Right lobe of liver (tissue), 6 donors: Measurements from ENCODE around the gene CYP2A6. TPM values are rescaled to one million over a fixed set of nuclear protein-coding genes. Genes with fewer than 3 reads are reported as not detected.

Experiments used
- ATAC-seq, 4 donors: fragments of 200-7000 bp; cut with Tn5 transposase; one replicate each; pipeline ENCODE4 v1.9.1; 2020; ENCODE audit warnings: mild to moderate bottlenecking in 4 of 4, moderate library complexity in 4 of 4
- DNase-seq, 3 donors: peaks; one replicate each; pipeline ENCODE4 v3.0.0-alpha.2; 2020
- H3K27ac ChIP-seq, 3 donors: fragments of 200-600 bp; one replicate each; pipeline ENCODE4 v1.8.0; 2022
- H3K27me3 ChIP-seq, 2 donors: fragments of 200-600 bp; one replicate each; pipeline ENCODE4 v1.8.0; 2022
- H3K36me3 ChIP-seq, 4 donors: fragments of 200-600 bp; sonication (generic) in 1 of 4; one replicate each; pipeline versions ENCODE4 v1.5.1 to v1.8.0; 2017 to 2022; ENCODE audit warnings: control low read depth in 1 of 4
- H3K4me1 ChIP-seq, 4 donors: fragments of 200-600 bp; sonication (generic) in 1 of 4; one replicate each; pipeline versions ENCODE4 v1.5.1 to v1.8.0; 2017 to 2022; ENCODE audit warnings: control low read depth in 1 of 4
- H3K4me3 ChIP-seq, 3 donors: fragments of 200-600 bp; one replicate each; pipeline ENCODE4 v1.8.0; 2022
- H3K9me3 ChIP-seq, 4 donors: fragments of 200-600 bp; sonication (generic) in 1 of 4; one replicate each; pipeline versions ENCODE4 v1.5.1 to v1.8.0; 2017 to 2022; ENCODE audit warnings: control low read depth in 1 of 4
- POLR2A ChIP-seq: fragments of 450-650 bp; IDR thresholded peaks from one replicate; pipeline ENCODE4 v1.6.1; 2017; ENCODE audit warnings: antibody characterized with exemption, mild to moderate bottlenecking
- WGBS: methylation state at CpG from one replicate; pipeline ENCODE4 v1.1.6; 2018; ENCODE audit warnings: low coverage, low lambda C conversion rate; ENCODE audit not compliant: insufficient coverage; ENCODE audit errors: missing lambda C conversion rate; 5-methylcytosine and 5-hydroxymethylcytosine counted together
- intact Hi-C, 2 donors: fragments of 100-400 bp; cut with DNase I; formaldehyde crosslinking; loops; one replicate each; pipeline versions ENCODE4 v1.11.2 to v1.14.1; 2022
- total RNA-seq, 6 experiments: library from RNA; depleted of rRNA in 2 of 6; stranded (reverse); fragments of >200 nt in 2 of 6; fragmentation: NEBNext Ultra II Directional in 3 of 6; extraction: Animal tissue kit (Norgen Biotek cat#: 25700) in 3 of 6; gene quantifications; one replicate each; pipeline versions ENCODE4 v1.1.0 to v1.2.4, GENCODE V29; 2016 to 2023
- TF ChIP-seq, protein P1 (sequence below), 4 donors: fragments of 200-600 bp in 3 of 4; fragments of 450-650 bp in 1 of 4; IDR thresholded peaks; one replicate each; pipeline versions ENCODE4 v1.5.1 to v1.8.0; 2016 to 2022; ENCODE audit warnings: antibody characterized with exemption in 4 of 4, mild to moderate bottlenecking in 2 of 4
- donor health status: DM: no; HTN: yes; CAD: no.
- donor health status: DM: no; HTN: no; CAD: no.
- donor health status: DM: no; HTN: no; CAD: no.
- donor health status: DM: no; HTN: yes; CAD: no.
- donor health status: DM: no; HTN: yes; CAD: no.

CYP2A6 gene
- total RNA-seq, 6 experiments from 2014 or later, result 73.6 to 3,618 (median 1,239) TPM

DNA sequence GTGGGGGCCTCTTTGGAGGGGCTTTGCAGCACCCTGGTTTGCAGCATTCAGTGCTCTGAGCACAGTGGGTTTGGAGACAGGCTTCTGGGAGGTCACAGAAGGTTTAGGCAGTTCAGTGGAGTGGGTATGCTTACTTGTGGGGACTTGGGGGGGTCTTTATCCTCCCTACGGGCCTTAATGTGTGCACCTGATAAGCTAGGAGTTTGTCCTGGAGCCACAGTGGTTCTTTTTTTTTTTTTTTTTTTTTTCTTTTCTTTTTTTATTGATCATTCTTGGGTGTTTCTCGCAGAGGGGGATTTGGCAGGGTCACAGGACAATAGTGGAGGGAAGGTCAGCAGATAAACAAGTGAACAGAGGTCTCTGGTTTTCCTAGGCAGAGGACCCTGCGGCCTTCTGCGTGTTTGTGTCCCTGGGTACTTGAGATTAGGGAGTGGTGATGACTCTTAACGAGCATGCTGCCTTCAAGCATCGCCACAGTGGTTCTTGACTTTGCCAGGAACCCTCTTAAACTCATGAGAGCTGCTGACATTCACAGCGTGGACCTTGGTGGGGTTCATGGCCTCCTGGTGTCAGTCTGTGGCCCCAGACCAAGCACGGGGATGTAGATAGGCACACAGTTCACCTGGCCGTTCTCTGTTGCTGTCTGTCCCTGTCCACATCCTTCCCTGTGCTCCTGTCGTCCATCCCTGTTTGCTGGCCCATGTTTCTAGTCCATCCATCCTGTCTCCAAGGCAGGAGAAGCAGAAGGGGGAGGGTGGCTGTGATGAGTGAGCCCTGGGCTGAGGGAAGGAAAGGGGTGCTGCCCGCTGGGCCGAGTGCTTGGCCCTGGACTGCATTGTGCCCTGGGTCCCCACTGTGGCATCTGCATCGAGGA lies 48.6 kb downstream of the CYP2A6 start:
- H3K27me3 ChIP-seq, result no peaks in the 10 kb centered on the region
- 47% methylated on average over 3 of the region's 13 CpGs for WGBS
- DNase-seq (peak in 1 of 3 donors; percentile 52), ATAC-seq (no peak)
- intact Hi-C loops, result loop anchor here in 1 of 2 donors (10.0 kb wide), 1 partner anchor 137 kb away; no protein-coding TSS in a partner anchor
- TF ChIP-seq, protein P1, sequence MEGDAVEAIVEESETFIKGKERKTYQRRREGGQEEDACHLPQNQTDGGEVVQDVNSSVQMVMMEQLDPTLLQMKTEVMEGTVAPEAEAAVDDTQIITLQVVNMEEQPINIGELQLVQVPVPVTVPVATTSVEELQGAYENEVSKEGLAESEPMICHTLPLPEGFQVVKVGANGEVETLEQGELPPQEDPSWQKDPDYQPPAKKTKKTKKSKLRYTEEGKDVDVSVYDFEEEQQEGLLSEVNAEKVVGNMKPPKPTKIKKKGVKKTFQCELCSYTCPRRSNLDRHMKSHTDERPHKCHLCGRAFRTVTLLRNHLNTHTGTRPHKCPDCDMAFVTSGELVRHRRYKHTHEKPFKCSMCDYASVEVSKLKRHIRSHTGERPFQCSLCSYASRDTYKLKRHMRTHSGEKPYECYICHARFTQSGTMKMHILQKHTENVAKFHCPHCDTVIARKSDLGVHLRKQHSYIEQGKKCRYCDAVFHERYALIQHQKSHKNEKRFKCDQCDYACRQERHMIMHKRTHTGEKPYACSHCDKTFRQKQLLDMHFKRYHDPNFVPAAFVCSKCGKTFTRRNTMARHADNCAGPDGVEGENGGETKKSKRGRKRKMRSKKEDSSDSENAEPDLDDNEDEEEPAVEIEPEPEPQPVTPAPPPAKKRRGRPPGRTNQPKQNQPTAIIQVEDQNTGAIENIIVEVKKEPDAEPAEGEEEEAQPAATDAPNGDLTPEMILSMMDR (IDR thresholded peaks at IDR 0.05), result no peak
- TF ChIP-seq POLR2A, result no peak
- peak overlapping the region in 2 of 3 donors; percentile 35 to 71 for H3K27ac ChIP-seq
- H3K36me3 ChIP-seq, result peaks cover 0 to 7% (median 0%) of the 10 kb centered on the region in 4 donors
- no peak overlapping the region for H3K4me3 ChIP-seq
- H3K9me3 ChIP-seq, result no peaks in the 10 kb centered on the region
- peaks cover 0 to 62% (median 26%) of the 10 kb centered on the region in 4 donors for H3K4me1 ChIP-seq

DNA sequence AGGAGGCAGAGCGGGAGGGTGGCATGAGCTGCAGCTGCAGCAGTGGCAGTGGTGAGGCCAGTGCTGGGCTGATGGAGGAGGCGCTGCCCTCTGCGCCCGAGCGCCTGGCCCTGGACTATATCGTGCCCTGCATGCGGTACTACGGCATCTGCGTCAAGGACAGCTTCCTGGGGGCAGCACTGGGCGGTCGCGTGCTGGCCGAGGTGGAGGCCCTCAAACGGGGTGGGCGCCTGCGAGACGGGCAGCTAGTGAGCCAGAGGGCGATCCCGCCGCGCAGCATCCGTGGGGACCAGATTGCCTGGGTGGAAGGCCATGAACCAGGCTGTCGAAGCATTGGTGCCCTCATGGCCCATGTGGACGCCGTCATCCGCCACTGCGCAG lies 49.3 kb downstream of the CYP2A6 start:
- DNase-seq (peak in 1 of 3 donors; percentile 62), ATAC-seq (no peak)
- peaks cover 0 to 7% (median 0%) of the 10 kb centered on the region in 4 donors for H3K36me3 ChIP-seq
- peaks cover 0 to 59% (median 26%) of the 10 kb centered on the region in 4 donors for H3K4me1 ChIP-seq
- H3K27me3 ChIP-seq, result no peaks in the 10 kb centered on the region
- H3K9me3 ChIP-seq, result no peaks in the 10 kb centered on the region
- TF ChIP-seq POLR2A, result no peak
- TF ChIP-seq, protein P1 (IDR thresholded peaks at IDR 0.05), result no peak
- no CpG with 5 or more reads among the region's 27 CpGs for WGBS
- no peak overlapping the region for H3K27ac ChIP-seq
- peak overlapping the region in 2 of 3 donors; percentile 83 to 93 for H3K4me3 ChIP-seq
- intact Hi-C loops, result loop anchor here in 1 of 2 donors (10.0 kb wide), 1 partner anchor 136 kb away; no protein-coding TSS in a partner anchor

DNA sequence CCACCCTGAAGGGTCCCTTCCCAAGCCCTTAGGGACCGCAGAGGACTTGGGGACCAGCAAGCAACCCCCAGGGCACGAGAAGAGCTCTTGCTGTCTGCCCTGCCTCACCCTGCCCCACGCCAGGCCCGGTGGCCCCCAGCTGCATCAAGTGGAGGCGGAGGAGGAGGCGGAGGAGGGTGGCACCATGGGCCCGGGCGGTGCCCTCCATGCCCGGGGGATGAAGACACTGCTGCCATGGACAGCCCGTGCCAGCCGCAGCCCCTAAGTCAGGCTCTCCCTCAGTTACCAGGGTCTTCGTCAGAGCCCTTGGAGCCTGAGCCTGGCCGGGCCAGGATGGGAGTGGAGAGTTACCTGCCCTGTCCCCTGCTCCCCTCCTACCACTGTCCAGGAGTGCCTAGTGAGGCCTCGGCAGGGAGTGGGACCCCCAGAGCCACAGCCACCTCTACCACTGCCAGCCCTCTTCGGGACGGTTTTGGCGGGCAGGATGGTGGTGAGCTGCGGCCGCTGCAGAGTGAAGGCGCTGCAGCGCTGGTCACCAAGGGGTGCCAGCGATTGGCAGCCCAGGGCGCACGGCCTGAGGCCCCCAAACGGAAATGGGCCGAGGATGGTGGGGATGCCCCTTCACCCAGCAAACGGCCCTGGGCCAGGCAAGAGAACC lies 49.8 kb downstream of the CYP2A6 start:
- intact Hi-C loops, result loop anchor here in 1 of 2 donors (10.0 kb wide), 1 partner anchor 136 kb away; no protein-coding TSS in a partner anchor
- no peak for TF ChIP-seq POLR2A
- TF ChIP-seq, protein P1 (IDR thresholded peaks at IDR 0.05), result no peak
- Histone ChIP-seq H3K4me3 (peak overlapping the region; percentile 83 to 93 (median 89)), H3K4me1 (peaks cover 0 to 54% (median 23%) of the 10 kb centered on the region in 4 donors), H3K36me3 (peaks cover 0 to 7% (median 0%) of the 10 kb centered on the region in 4 donors), H3K9me3 (no peaks in the 10 kb centered on the region), H3K27me3 (no peaks in the 10 kb centered on the region), H3K27ac (peak overlapping the region; percentile 77 to 92 (median 80))
- ATAC-seq (no peak), DNase-seq (peak in 2 of 3 donors; percentile 57 to 58)
- WGBS, result 30% methylated on average over 2 of the region's 27 CpGs

DNA sequence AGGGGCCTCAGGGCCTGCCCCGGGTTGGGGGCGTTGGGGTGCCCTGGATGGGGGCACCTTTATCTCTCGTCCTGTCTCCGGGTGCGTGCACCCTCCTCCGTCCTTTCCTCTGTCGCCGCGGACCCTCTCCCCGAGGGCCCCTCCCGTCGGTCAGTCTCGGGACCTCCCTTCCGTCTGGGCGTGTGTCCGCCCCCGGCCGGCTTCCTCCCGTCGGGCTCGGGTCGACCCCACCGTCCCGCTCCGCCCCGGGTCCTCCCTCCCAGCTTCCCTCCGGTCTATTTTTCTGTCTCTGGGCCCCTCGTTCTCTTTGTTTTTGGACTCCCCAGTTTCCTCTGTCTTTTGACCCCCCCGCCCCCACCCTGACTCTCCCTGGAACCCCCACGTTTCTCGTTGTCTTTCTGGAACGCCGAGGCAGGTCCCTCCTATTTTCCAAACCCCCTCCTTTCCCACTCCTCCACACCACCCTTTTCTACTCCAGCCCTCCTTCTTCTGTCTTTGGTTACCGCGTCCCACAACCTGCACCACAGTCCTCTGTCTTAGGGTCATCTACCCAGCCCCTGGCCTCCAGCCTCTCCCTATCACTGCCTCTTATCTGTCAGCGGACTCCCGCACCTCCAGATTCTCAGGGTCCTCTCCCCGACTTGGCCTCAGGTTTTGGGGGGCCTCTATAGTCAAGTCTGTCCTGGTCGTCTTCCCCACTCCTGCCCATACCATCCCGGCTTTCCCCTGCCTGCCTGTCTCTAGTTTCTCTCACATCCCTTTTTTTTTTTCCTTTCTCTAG lies 50.5 kb downstream of the CYP2A6 start:
- peak overlapping the region; percentile 83 to 93 (median 89) for H3K4me3 ChIP-seq
- no peaks in the 10 kb centered on the region for H3K9me3 ChIP-seq
- H3K27ac ChIP-seq, result peak overlapping the region; percentile 77 to 92 (median 80)
- TF ChIP-seq, protein P1 (IDR thresholded peaks at IDR 0.05), result no peak
- intact Hi-C loops, result loop anchor here in 1 of 2 donors (10.0 kb wide), 1 partner anchor 135 kb away; no protein-coding TSS in a partner anchor
- DNase-seq, result peak; percentile 70 to 79 (median 75)
- 5% methylated on average over 24 of the region's 40 CpGs for WGBS
- peaks cover 0 to 7% (median 0%) of the 10 kb centered on the region in 4 donors for H3K36me3 ChIP-seq
- no peaks in the 10 kb centered on the region for H3K27me3 ChIP-seq
- H3K4me1 ChIP-seq, result peaks cover 0 to 47% (median 19%) of the 10 kb centered on the region in 4 donors
- peak in 3 of 4 donors; percentile 2 to 11 (median 5) for ATAC-seq
